PC-3 (cell line): ENCODE results near the gene PIP5K1C. TPM values are rescaled to one million over a fixed set of nuclear protein-coding genes. Genes with fewer than 3 reads are reported as not detected.

Experiments used
- ATAC-seq: fragments of 200-7000 bp; cut with Tn5 transposase; 2 replicates; pipeline ENCODE4 v1.9.1; 2020; ENCODE audit warnings: mild to moderate bottlenecking, moderate library complexity
- BruUV-seq: library from RNA; stranded (reverse); fragments of 400-500 nt; replicated peaks from 2 replicates; lab custom pipeline; 2021; lab: Mats Ljungman, UMichigan
- CTCF ChIA-PET: fragments of 300-600 bp; sonication (Branson Sonifier 250); formaldehyde crosslinking; loops from one replicate; lab custom pipeline; 2022; ENCODE audit warnings: antibody characterized with exemption; lab: Charles Lee
- POLR2A ChIA-PET: fragments of 300-600 bp; sonication (Branson Sonifier 250); formaldehyde crosslinking; loops from one replicate; lab custom pipeline; 2022; ENCODE audit warnings: antibody characterized with exemption; ENCODE audit not compliant: unreplicated experiment; lab: Charles Lee
- DNase-seq: peaks from one replicate; pipeline ENCODE4 v3.0.0-alpha.2; 2015
- H2AFZ ChIP-seq: fragments of 300-600 bp; sonication (generic); 2 replicates; pipeline ENCODE4 v1.6.0; 2016; ENCODE audit warnings: antibody characterized with exemption, low read length
- H3F3A ChIP-seq: fragments of 300-600 bp; sonication (generic); one replicate; pipeline ENCODE4 v1.6.0; 2017; ENCODE audit warnings: antibody characterized with exemption, low read length, control low read depth, mild to moderate bottlenecking; ENCODE audit not compliant: unreplicated experiment
- H3K27ac ChIP-seq: fragments of 300-600 bp; sonication (generic); 2 replicates; pipeline ENCODE4 v1.5.1; 2016; ENCODE audit warnings: mild to moderate bottlenecking, low read length
- H3K27me3 ChIP-seq: fragments of 300-600 bp; sonication (generic); 2 replicates; pipeline ENCODE4 v1.6.1; 2016; ENCODE audit warnings: low read length, mixed read lengths
- H3K36me3 ChIP-seq: fragments of 300-600 bp; sonication (generic); 2 replicates; pipeline ENCODE4 v1.6.1; 2016; ENCODE audit warnings: low read depth, mixed run types, low read length, mixed read lengths
- H3K4me1 ChIP-seq: fragments of 300-600 bp; sonication (generic); 2 replicates; pipeline ENCODE4 v1.5.1; 2016; ENCODE audit warnings: low read length; ENCODE audit not compliant: insufficient read depth
- H3K4me2 ChIP-seq: fragments of 300-600 bp; sonication (generic); 2 replicates; pipeline ENCODE4 v1.6.0; 2016; ENCODE audit warnings: low read length
- H3K4me3 ChIP-seq: fragments of 300-600 bp; sonication (generic); 2 replicates; pipeline ENCODE4 v1.5.1; 2016; ENCODE audit warnings: mild to moderate bottlenecking, low read length, mixed read lengths
- H3K79me2 ChIP-seq: fragments of 300-600 bp; sonication (generic); 2 replicates; pipeline ENCODE4 v1.6.1; 2017; ENCODE audit warnings: low read length, mixed read lengths
- H3K9ac ChIP-seq: fragments of 300-600 bp; sonication (generic); 2 replicates; pipeline ENCODE4 v1.6.0; 2016; ENCODE audit warnings: mild to moderate bottlenecking, low read length
- H3K9me2 ChIP-seq: fragments of 300-600 bp; sonication (generic); replicated peaks from 2 replicates; pipeline ENCODE4 v1.6.1; 2016; ENCODE audit warnings: mixed run types, low read length, mixed read lengths
- H3K9me3 ChIP-seq: fragments of 300-600 bp; sonication (generic); 2 replicates; pipeline ENCODE4 v1.6.1; 2016; ENCODE audit warnings: low read length, mixed read lengths
- H4K20me1 ChIP-seq: fragments of 300-600 bp; sonication (generic); 2 replicates; pipeline ENCODE4 v1.6.1; 2016; ENCODE audit warnings: low read length, mixed read lengths
- CTCF ChIP-seq: fragments of 300-600 bp; sonication (generic); conservative IDR thresholded peaks from 2 replicates; pipeline ENCODE4 v1.5.1; 2017; ENCODE audit warnings: antibody characterized with exemption, low read depth, mild to moderate bottlenecking, low read length
- EZH2 ChIP-seq: fragments of 300-600 bp; sonication (generic); IDR thresholded peaks from one replicate; pipeline ENCODE4 v1.6.1; 2017; ENCODE audit warnings: antibody characterized with exemption, mild to moderate bottlenecking, low read length; ENCODE audit not compliant: unreplicated experiment
- EZH2phosphoT487 ChIP-seq: fragments of 300-600 bp; sonication (generic); IDR thresholded peaks from 2 replicates; pipeline ENCODE4 v1.6.1; 2018; ENCODE audit warnings: mild to moderate bottlenecking, antibody characterized with exemption, low read length, borderline replicate concordance
- intact Hi-C: fragments of 100-400 bp; cut with micrococcal nuclease; formaldehyde crosslinking; loops from 2 replicates; pipeline ENCODE4 v1.9.0; 2023
- total RNA-seq: library from RNA; depleted of rRNA; stranded (reverse); fragments of >200 nt; gene quantifications from 2 replicates; pipeline ENCODE4 v1.2.3, GENCODE V29; 2014

The PIP5K1C gene
- total RNA-seq, 1 experiment from 2014 or later = 16.1 TPM

- no TSS peak for BruUV-seq
- Histone ChIP-seq H3K36me3 (no peaks in the 10 kb centered on the region; the same call in 1 of the 2 replicates), H3K9me2 (no peaks in the 10 kb centered on the region), H3K79me2 (no peaks in the 10 kb centered on the region), H3F3A (no peaks in the 10 kb centered on the region), H2AFZ (no peak overlapping the region), H3K9me3 (no peaks in the 10 kb centered on the region), H3K27ac (no peak overlapping the region), H4K20me1 (no peaks in the 10 kb centered on the region), H3K27me3 (no peaks in the 10 kb centered on the region), H3K4me2 (no peak overlapping the region), H3K9ac (no peak overlapping the region), H3K4me1 (no peaks in the 10 kb centered on the region), H3K4me3 (no peak overlapping the region)
- no peak for TF ChIP-seq CTCF
- no peak for TF ChIP-seq EZH2phosphoT487
- no peak for TF ChIP-seq EZH2
- no peak for DNase-seq
- CTCF ChIA-PET = no interaction called here
- intact Hi-C loops = no loop called here
- no peak for ATAC-seq
- POLR2A ChIA-PET = no interaction called here
These were observed 85.3 kb downstream of the PIP5K1C start for GRCh38 chr19:3614858-3615505.

GRCh38 chr19:3613818-3614661, 86.2 kb downstream of the PIP5K1C start:
- Histone ChIP-seq H3K4me3 (no peak overlapping the region), H3K79me2 (no peaks in the 10 kb centered on the region), H3K9me3 (no peaks in the 10 kb centered on the region), H3K27me3 (no peaks in the 10 kb centered on the region), H3K36me3 (no peaks in the 10 kb centered on the region; the same call in 1 of the 2 replicates), H3K4me1 (no peaks in the 10 kb centered on the region), H3K9ac (no peak overlapping the region), H3K9me2 (no peaks in the 10 kb centered on the region), H2AFZ (no peak overlapping the region), H3K4me2 (no peak overlapping the region), H3K27ac (no peak overlapping the region), H4K20me1 (no peaks in the 10 kb centered on the region), H3F3A (no peaks in the 10 kb centered on the region)
- CTCF ChIA-PET = no interaction called here
- BruUV-seq = no TSS peak
- POLR2A ChIA-PET = no interaction called here
- intact Hi-C loops = no loop called here
- DNase-seq (no peak), ATAC-seq (no peak)
- TF ChIP-seq EZH2 (no peak), EZH2phosphoT487 (no peak), CTCF (no peak)
